Measurements from ENCODE around the gene ZNF394. TPM values are rescaled to one million over a fixed set of nuclear protein-coding genes. Genes with fewer than 3 reads are reported as not detected.

Gene ZNF394
- total RNA-seq, 2 experiments from 2014 or later: 26.8 to 35.3 TPM

DNA sequence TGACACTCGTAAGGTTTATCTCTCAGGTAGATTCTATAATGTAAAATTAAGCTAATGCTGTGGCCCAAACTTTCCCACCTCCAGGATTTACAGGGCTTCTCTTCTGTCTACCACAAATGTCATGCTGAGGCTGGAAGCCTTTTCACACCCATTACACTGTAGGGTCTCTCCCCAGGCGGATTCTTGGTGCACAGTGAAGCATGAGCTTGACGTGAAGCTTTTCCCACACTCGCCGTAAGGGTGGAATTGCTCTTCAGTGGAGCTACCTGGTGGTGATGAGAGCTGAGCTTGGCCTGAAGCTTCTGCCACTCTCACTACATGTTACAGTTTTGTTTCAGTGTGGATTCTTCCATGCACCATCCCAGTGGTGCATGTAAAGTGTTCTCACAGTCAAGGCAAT, 40.5 kb upstream of the ZNF394 start:
- intact Hi-C loops (cut with micrococcal nuclease; ENCODE audit: unreplicated experiment): no loop called here
- Histone ChIP-seq H3K27ac (ENCODE audit: low read depth, low read length, poor library complexity, severe bottlenecking) (no peak overlapping the region), H3K9me2 (ENCODE audit: insufficient read depth, low read length) (no peaks in the 10 kb centered on the region), H3K79me2 (ENCODE audit: insufficient read depth, low read depth, low read length) (no peaks in the 10 kb centered on the region), H3K9me3 (ENCODE audit: low read length) (no peaks in the 10 kb centered on the region), H3K36me3 (ENCODE audit: insufficient read depth, low read length) (no peaks in the 10 kb centered on the region), H4K20me1 (ENCODE audit: insufficient read depth, low read length) (no peaks in the 10 kb centered on the region), H3K4me3 (ENCODE audit: low read depth, low read length, poor library complexity, severe bottlenecking) (no peak overlapping the region), H3K4me2 (ENCODE audit: low read length) (no peak overlapping the region), H2AFZ (ENCODE audit: low read length) (no peak overlapping the region), H3K4me1 (ENCODE audit: insufficient read depth, low read length, poor library complexity, severe bottlenecking) (no peaks in the 10 kb centered on the region)
- TF ChIP-seq, protein P1, sequence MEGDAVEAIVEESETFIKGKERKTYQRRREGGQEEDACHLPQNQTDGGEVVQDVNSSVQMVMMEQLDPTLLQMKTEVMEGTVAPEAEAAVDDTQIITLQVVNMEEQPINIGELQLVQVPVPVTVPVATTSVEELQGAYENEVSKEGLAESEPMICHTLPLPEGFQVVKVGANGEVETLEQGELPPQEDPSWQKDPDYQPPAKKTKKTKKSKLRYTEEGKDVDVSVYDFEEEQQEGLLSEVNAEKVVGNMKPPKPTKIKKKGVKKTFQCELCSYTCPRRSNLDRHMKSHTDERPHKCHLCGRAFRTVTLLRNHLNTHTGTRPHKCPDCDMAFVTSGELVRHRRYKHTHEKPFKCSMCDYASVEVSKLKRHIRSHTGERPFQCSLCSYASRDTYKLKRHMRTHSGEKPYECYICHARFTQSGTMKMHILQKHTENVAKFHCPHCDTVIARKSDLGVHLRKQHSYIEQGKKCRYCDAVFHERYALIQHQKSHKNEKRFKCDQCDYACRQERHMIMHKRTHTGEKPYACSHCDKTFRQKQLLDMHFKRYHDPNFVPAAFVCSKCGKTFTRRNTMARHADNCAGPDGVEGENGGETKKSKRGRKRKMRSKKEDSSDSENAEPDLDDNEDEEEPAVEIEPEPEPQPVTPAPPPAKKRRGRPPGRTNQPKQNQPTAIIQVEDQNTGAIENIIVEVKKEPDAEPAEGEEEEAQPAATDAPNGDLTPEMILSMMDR (conservative IDR thresholded peaks at IDR 0.05; ENCODE audit: low read length): no peak
- TF ChIP-seq EZH2phosphoT487 (IDR thresholded peaks at IDR 0.05; ENCODE audit: borderline replicate concordance, low read depth, low read length): no peak
- POLR2A ChIA-PET: interaction anchor here (0.5 to 1.5 kb wide), 2 partner anchors 17 to 19 kb away, joined by 3 read pairs; no protein-coding TSS in a partner anchor
- CTCF ChIA-PET (ENCODE audit: unreplicated experiment): no interaction called here
- BruUV-seq (replicated peaks): no TSS peak
- DNase-seq (ENCODE audit: low spot score): no peak

DNA sequence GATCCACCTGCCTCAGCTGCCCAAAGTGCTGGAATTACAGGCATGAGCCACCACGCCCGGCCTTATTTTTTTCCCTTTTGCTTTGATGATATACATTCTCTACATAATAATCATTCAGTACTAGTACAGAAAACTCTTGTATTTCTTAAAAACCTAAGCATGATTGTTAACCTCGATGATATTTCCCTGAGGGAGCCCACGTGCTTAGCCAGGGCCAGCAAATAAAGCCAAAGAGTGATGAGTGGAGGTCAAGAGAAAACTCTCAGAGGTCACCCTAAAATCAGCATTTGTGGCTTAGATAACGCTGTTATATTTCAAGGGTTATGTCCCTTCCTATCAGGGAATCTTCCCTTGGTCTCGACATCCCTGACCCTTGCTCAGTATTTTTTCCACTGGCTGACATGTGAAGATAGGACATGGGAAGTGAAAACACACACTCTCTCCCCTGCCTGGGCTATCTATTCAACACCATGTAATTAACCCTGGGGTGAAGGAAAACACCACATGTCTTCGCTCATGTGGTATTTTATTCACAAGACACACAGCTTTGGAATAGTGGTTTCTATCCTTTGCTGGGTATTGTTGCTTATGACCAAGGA, 39.2 kb upstream of the ZNF394 start:
- DNase-seq (ENCODE audit: low spot score): no peak
- no peaks in the 10 kb centered on the region for H3K36me3 ChIP-seq (ENCODE audit: insufficient read depth, low read length)
- H3K4me2 ChIP-seq (ENCODE audit: low read length): no peak overlapping the region
- no peaks in the 10 kb centered on the region for H4K20me1 ChIP-seq (ENCODE audit: insufficient read depth, low read length)
- no peaks in the 10 kb centered on the region for H3K9me2 ChIP-seq (ENCODE audit: insufficient read depth, low read length)
- H3K9me3 ChIP-seq (ENCODE audit: low read length): no peaks in the 10 kb centered on the region
- no peak overlapping the region for H3K4me3 ChIP-seq (ENCODE audit: low read depth, low read length, poor library complexity, severe bottlenecking)
- ChIA-PET POLR2A (interaction anchor here (0.6 kb wide), 1 partner anchor 865 kb away, joined by 5 read pairs; no protein-coding TSS in a partner anchor), CTCF (ENCODE audit: unreplicated experiment) (no interaction called here)
- no peak overlapping the region for H3K27ac ChIP-seq (ENCODE audit: low read depth, low read length, poor library complexity, severe bottlenecking)
- no peaks in the 10 kb centered on the region for H3K4me1 ChIP-seq (ENCODE audit: insufficient read depth, low read length, poor library complexity, severe bottlenecking)
- no peaks in the 10 kb centered on the region for H3K79me2 ChIP-seq (ENCODE audit: insufficient read depth, low read depth, low read length)
- TF ChIP-seq, protein P1 (conservative IDR thresholded peaks at IDR 0.05; ENCODE audit: low read length): no peak
- no peak for TF ChIP-seq EZH2phosphoT487 (IDR thresholded peaks at IDR 0.05; ENCODE audit: borderline replicate concordance, low read depth, low read length)
- no peak overlapping the region for H2AFZ ChIP-seq (ENCODE audit: low read length)
- intact Hi-C loops (cut with micrococcal nuclease; ENCODE audit: unreplicated experiment): no loop called here
- no TSS peak for BruUV-seq (replicated peaks)

DNA sequence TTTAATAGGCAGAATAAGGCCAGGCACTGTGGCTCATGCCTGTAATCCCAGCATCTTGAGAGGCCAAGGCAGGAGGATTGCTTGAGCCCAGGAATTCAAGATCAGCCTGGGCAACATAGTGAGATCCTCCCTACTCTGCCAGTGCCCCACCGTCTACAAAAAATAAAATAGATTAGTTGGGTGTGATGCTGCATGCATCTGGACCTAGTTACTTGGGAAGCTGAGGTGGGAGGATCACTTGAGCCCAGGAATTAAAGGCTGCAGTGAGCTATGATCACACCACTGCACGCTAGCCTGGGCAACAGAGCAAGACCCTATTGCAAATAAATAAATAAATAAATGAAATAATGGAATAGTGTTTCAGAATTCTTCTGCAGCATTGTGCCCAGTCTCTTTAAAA, 35.6 kb upstream of the ZNF394 start:
- H3K4me1 ChIP-seq (ENCODE audit: insufficient read depth, low read length, poor library complexity, severe bottlenecking): no peaks in the 10 kb centered on the region
- H3K9me3 ChIP-seq (ENCODE audit: low read length): no peaks in the 10 kb centered on the region
- no peak overlapping the region for H2AFZ ChIP-seq (ENCODE audit: low read length)
- POLR2A ChIA-PET: no interaction called here
- TF ChIP-seq, protein P1 (conservative IDR thresholded peaks at IDR 0.05; ENCODE audit: low read length): no peak
- no peak for TF ChIP-seq EZH2phosphoT487 (IDR thresholded peaks at IDR 0.05; ENCODE audit: borderline replicate concordance, low read depth, low read length)
- intact Hi-C loops (cut with micrococcal nuclease; ENCODE audit: unreplicated experiment): no loop called here
- no peak overlapping the region for H3K4me3 ChIP-seq (ENCODE audit: low read depth, low read length, poor library complexity, severe bottlenecking)
- CTCF ChIA-PET (ENCODE audit: unreplicated experiment): no interaction called here
- no peak overlapping the region for H3K27ac ChIP-seq (ENCODE audit: low read depth, low read length, poor library complexity, severe bottlenecking)
- no TSS peak for BruUV-seq (replicated peaks)
- H3K9me2 ChIP-seq (ENCODE audit: insufficient read depth, low read length): no peaks in the 10 kb centered on the region
- H3K36me3 ChIP-seq (ENCODE audit: insufficient read depth, low read length): peaks cover 21% of the 10 kb centered on the region
- no peaks in the 10 kb centered on the region for H3K79me2 ChIP-seq (ENCODE audit: insufficient read depth, low read depth, low read length)
- H3K4me2 ChIP-seq (ENCODE audit: low read length): no peak overlapping the region
- no peaks in the 10 kb centered on the region for H4K20me1 ChIP-seq (ENCODE audit: insufficient read depth, low read length)
- DNase-seq (ENCODE audit: low spot score): no peak

All from OCI-LY7 (cell line).